GM12873 (cell line): Measurements from ENCODE around the gene VEGFD.
A peak's percentile ranks its signal among the peaks of the same experiment; 100 is the strongest.

Source experiments
- CTCF ChIP-seq: IDR thresholded peaks from 2 replicates; pipeline ENCODE4 v1.5.1; 2012; ENCODE audit warnings: low read depth, mild to moderate bottlenecking, moderate library complexity, low read length, control low read depth; ENCODE audit not compliant: insufficient read depth; ENCODE audit errors: missing control alignments

VEGFD gene

GRCh38 chrX:15359701-15360100, 24.5 kb downstream of the VEGFD start:
- no peak for TF ChIP-seq CTCF

DNA sequence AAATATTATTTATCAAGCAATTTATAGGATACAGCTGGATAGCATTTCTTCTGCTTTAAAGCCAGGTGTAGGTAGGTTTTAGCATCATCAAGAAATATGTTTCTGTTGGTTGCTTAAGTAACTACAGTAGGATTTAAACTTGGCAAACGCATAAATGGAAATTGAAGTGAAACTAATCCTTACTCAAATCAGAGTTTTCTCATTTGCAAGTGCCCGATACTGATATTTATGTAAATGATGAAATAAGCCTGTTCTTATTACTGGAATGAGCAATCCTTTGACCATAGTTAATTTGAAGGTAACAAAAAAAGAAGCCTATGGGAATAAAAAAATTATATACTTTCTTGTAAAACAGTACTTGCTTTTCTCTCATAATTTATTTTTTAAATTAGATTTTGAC, 25.7 kb downstream of the VEGFD start:
- TF ChIP-seq CTCF = no peak

- TF ChIP-seq CTCF = no peak
Observed at GRCh38 chrX:15356444-15356843, 27.8 kb downstream of the VEGFD start.

- TF ChIP-seq CTCF = no peak
Observed at GRCh38 chrX:15350329-15350996, 33.8 kb downstream of the VEGFD start.

- TF ChIP-seq CTCF = peak; percentile 62
Observed at GRCh38 chrX:15349046-15349445, 35.2 kb downstream of the VEGFD start.

DNA sequence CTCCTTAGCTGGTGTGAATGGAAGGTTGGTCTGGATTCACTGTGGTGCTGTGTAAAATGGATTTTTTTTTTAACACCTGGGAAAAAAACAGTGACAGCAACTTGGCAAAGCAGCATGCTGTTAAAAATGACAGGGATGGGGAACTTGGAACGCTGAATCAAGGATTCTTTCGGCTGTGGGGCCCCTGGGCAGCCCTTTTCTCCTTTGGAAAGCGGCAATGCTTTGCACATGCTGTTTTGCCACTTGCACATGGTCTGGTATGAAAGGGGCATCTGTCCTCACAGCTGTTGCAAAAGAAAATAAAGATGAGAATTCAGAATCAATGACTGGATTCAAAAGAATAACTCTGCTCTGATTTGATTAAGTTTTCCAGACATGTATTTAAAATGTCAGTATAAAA, 38.2 kb downstream of the VEGFD start:
- TF ChIP-seq CTCF = no peak

- TF ChIP-seq CTCF = no peak
Observed at GRCh38 chrX:15344106-15344505, 40.1 kb downstream of the VEGFD start.
